GM12892 (cell line): Measurements from ENCODE around the gene GABRB1.

ENCODE experiments used
- POLR2A ChIP-seq: IDR thresholded peaks from 2 replicates; pipeline ENCODE4 v1.6.1; 2011; ENCODE audit warnings: low read depth, low read length, control low read depth
- POLR2AphosphoS5 ChIP-seq: IDR thresholded peaks from 2 replicates; pipeline ENCODE4 v1.6.1; 2011; ENCODE audit warnings: low read depth, low read length, control low read depth
- TAF1 ChIP-seq: IDR thresholded peaks from 2 replicates; pipeline ENCODE4 v1.6.1; 2011; ENCODE audit warnings: low read depth, mild to moderate bottlenecking, control low read depth, low read length, borderline replicate concordance

- TF ChIP-seq POLR2A = no peak
- no peak for TF ChIP-seq TAF1
- TF ChIP-seq POLR2AphosphoS5 = no peak
These were observed 167.4 kb downstream of the GABRB1 start for GRCh38 chr4:47198791-47199190.
